GM19324 (cell line): ENCODE measurements around the gene SEPTIN11.
A peak's percentile ranks its signal among the peaks of the same experiment; 100 is the strongest.

ENCODE experiments used
- ATAC-seq: cut with Tn5 transposase; IDR thresholded peaks from one replicate; pipeline ENCODE4 v1.9.1; 2021; ENCODE audit warnings: mild to moderate bottlenecking, moderate library complexity; ENCODE audit not compliant: unreplicated experiment, low FRiP score

Gene SEPTIN11

DNA sequence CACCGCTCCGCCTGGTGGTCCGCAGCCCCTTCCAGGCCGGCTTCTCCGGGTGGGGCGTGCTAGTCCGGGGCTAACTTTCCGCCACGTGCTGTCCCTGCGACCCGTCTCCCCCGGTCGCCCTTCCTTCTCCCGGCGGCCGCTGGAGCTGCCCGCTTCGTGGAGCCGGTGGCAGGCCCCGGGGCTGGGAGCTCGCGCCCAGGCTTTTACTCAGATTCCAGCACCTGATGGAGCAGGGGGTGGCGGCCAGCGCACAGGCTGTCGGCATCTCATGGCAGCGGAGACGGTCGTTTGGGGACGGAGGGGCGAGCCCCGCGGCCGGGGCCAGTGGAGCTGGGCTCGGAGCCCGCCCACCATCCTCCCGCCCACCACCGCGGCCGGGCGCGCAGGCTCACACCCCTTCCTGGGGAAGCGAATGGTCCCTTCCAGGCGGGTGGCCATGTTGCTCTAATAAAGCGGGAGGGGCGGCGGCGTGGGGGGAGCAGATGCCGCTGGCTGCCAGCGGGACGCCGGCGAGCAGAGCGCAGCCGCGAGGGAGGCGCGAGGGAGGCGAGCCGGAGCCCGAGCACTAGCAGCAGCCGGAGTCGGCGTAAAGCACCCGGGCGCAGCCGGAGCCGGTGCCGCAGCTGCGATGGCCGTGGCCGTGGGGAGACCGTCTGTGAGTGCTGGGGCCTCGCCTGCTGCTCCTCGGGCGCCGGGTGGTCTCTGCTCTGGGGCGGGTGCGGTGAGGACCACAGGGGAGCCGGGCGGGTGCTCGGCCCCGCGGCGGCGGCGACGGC is at the start of gene SEPTIN11:
SEPTIN11 (plus strand) TSS at position 477 of the 776 bp plus-strand sequence; CDS start at position 629, 152 bp downstream.
- ATAC-seq, result peak; percentile 82

DNA sequence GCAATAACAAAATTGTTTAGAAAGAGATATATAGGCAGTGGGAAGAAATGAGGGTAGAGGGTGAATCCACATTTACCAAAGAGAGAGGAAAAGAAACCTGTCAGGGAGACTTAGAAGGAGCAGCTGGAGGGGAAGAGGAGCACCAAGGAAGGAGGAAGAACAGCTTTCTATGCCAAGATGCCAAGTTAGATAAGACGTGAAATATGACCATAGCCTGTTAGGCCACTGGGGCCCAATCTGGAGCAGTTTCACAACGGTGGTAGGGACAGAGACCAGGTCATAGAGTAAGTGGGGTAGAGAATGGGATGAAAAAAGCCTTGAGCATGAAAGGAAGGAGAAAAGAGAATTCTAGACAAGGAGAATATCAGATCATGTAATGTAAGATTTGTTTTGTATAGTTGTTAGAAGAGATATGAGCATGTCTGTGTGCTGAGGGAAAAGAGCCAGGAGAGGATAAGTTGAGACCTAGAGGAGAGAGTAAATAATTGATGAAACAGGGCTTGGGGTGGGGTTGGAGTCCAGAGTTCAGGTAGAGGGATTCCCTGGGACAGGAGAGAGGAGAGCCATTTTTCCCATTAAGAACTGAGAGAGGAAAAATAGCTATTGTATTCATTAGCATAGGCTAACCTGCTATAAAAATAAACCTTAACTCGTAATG is 47.2 kb upstream of the SEPTIN11 start:
- no peak for ATAC-seq

GRCh38 chr4:76904646-76905190 is 44.8 kb upstream of the SEPTIN11 start:
- no peak for ATAC-seq

- no peak for ATAC-seq
Measured at GRCh38 chr4:76905521-76905920, 44.0 kb upstream of the SEPTIN11 start.

- no peak for ATAC-seq
Measured at GRCh38 chr4:76909711-76910110, 39.8 kb upstream of the SEPTIN11 start.

- no peak for ATAC-seq
Measured at GRCh38 chr4:76920715-76921114, 28.8 kb upstream of the SEPTIN11 start.

- ATAC-seq, result no peak
Measured at GRCh38 chr4:76923619-76924357, 25.8 kb upstream of the SEPTIN11 start.

- no peak for ATAC-seq
Measured at GRCh38 chr4:76926841-76927240, 22.7 kb upstream of the SEPTIN11 start.

- ATAC-seq, result no peak
Measured at GRCh38 chr4:76930685-76931084, 18.9 kb upstream of the SEPTIN11 start.

- no peak for ATAC-seq
Measured at GRCh38 chr4:76931087-76931486, 18.5 kb upstream of the SEPTIN11 start.

- ATAC-seq, result no peak
Measured at GRCh38 chr4:76931576-76932276, 17.8 kb upstream of the SEPTIN11 start.

DNA sequence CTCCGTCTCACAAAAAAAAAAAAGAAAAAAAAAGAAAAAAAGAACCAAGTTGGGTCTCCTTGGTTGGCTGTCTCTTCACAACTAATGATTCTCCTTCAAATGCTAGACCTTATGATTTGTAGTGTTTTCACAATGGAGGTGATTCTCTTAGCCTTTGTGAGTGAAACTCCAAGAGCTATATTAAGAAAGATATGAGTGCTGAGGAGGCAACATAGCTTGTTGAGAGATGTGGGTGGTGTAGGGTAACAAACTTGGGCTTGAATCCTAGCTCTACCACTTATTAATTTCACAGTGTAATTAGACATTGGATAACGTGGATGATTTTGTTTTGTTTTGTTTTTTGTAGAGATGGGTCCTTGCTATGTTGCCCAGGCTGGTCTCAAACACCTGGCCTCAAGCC is 10.4 kb upstream of the SEPTIN11 start:
- no peak for ATAC-seq

- ATAC-seq, result no peak
Measured at GRCh38 chr4:76943129-76943620, 6.4 kb upstream of the SEPTIN11 start.

DNA sequence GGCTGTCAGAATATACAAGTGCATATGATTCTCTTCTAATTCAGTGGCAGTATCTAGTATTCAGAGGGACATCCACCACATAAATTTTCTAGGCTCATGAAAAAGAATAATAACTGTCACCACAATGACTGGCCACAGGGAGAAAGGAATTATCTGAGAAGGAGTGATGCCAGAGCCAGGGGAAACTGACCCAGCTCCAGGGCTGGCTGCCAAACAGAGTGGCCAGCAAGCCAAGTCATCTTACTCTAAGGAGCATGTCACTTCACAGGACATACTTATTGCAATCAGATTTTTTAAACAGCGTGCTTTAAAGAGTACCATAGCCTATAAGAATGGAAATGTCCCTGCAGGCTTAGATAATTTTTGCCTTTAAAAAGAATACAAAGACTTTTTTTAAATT is 5.8 kb upstream of the SEPTIN11 start:
- no peak for ATAC-seq

- ATAC-seq, result no peak
Measured at GRCh38 chr4:76947369-76947768, 2.2 kb upstream of the SEPTIN11 start.

- ATAC-seq, result peak; percentile 48
Measured at GRCh38 chr4:76948443-76949275, 893 bp upstream of the SEPTIN11 start.

DNA sequence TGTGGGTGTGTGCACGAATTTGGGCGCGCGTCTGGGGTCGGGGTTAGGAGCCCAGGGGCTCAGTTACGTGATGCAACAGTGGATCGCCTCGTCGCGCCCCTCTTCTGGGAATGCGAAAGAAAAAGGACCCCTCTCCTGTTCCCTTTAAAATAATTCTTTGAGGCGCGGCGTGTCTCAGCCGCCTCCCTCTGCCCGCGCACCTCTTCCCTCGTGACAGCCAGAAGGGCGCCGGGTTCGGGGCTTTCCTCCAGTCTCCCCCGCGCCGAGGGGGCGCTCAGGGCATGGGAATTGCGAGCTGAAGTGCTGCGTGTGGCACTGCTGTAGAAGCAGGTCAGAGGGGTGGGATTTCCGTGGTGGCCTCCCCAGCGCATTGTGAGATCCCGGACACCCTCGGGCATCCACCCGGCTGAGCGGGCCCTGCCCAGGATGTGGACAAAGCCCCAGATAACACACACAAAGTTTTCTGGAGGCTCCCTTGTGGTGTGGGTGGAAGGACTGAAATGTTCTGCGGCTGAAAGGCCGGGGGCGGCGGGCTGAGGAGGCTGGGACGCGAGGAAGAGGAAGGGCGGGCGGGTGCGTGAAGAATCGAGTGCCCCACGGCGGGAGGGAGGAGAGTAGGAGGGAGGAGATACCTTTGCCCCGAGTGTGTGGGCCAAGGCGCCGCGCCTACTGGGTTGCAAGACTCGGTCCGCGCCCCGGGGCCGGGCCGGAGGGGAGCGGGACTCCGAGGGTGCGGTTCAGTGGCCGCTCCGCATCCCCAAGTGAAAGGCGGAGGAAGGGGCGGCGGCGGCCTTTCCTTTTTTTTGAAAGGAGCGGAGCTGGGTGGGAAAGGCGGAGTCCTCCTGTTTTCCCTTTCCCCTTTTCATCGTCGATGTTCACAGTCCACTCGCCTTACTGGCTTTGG is 752 bp downstream of the SEPTIN11 start:
- peak; percentile 19 for ATAC-seq

- ATAC-seq, result no peak
Measured at GRCh38 chr4:76950956-76951671, 1.6 kb downstream of the SEPTIN11 start.
